Activated CD4-positive, alpha-beta T cell treated with anti-CD3 and anti-CD28 coated beads, Interleukin-10, Interleukin-2, amounts not matched to agents 100 ng/mL and 50 ng/mL, durations not matched to agents 16 hours and 8 hours (primary cell): ENCODE measurements around the gene SMIM28.
A peak's percentile ranks its signal among the peaks of the same experiment; 100 is the strongest.

Experiments used
- DNase-seq: peaks from one replicate; pipeline ENCODE4 v3.0.0-alpha.2; 2020

Gene SMIM28

DNA sequence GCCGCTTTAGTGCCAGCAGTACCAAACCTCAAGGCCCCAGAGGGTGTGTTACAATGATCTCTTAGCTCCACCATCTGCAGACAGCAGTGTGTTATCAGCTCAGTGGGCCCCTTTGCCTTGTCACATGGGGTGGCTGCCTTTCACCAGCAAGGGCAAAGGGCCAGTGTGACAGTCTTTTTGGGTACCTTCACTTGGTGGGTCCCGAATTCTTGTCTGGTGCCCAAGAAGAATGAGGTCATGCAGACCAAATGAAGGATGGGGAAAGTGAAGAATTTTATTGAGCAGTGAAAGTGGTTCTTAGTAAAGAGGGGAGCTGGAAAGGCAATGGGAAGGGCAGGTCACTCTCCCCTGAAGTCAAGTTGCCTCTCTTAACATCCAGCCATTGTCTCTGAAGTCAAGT lies 2.9 kb upstream of the SMIM28 start:
- DNase-seq = no peak

DNA sequence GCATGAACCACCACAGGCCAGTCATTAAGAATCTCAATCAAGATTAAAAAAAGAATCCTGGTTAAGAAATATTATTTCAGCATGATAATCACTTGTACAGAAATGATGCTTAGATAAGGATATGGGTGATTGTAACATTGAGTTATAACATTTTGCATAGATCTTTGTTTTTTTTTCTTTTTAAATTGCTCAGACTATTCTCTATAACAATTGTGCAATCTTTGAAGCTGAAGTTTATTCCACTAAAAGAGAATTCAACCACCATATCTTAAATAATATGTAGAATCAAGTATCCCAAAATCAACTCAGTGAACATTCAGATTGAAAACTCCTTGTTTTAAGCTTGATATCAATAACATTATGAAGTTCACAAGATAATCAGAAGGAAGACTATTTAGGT lies 663 bp upstream of the SMIM28 start:
- DNase-seq = no peak

DNA sequence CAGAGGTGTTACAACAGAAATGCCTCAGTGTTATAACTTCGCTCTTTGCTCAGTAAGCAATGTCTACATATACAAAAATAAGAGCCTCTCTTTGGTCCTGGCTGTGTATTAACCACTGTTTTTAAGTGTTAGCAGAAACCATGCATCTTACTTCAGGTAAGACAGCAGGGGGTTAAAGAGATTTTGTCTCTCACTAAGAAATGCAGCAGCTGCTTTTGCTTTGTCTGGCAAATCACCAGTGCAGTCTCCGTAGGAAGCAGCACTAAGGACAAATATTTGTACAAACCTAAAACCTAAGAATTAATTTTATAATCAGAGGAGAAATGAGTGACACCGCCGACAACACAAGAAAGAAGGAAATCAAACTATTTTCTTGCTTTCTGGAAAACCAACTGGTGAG lies 758 bp downstream of the SMIM28 start:
- DNase-seq = no peak

DNA sequence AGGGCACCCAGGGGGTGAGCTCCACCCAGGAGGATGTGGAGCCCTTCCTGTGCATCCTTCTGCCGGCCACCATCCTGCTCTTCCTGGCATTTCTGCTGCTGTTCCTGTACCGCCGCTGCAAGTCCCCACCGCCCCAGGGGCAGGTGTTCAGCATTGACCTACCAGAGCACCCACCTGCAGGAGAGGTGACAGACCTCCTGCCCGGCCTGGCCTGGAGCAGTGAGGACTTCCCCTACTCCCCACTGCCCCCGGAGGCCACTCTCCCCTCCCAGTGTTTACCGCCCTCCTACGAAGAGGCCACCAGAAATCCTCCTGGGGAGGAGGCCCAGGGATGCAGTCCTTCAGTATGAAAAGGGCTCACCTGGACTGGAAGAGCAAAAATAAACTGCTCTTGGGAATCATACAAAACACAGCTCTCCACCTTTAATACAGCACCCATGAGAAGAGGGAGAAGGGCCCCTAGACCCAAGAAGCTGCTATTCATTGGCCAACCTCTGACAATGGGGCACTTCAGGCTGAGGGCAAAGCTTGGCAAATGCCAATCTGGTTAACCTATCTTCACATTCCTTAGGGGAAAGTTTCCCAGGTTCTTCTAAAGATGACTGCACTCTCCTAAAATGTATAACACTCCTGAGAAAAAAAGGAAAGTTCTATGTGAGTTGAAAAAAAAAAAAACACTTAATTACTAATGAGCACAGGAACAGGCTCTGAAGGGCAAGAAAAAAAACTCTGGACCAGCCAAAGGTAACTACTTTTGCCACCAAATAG lies 5.0 kb downstream of the SMIM28 start:
- DNase-seq = no peak

DNA sequence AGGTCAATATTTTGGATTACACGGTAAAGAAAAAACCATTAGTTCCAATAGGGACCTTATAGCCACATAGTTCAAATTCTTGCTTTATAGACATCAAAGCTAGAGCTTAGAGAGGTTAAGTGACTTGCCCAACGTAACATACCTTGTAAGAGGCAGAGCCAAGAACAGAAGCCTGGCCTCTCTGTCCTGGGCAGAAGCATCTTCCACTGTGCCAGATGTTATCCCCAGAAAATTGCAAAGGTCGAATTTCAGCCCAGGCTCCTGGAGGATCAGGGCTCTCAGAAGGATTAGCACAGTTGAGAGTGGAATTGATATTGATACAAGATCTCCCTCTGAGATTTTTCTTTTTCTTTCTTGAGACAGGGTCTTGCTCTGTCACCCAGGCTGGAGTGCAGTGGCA lies 6.1 kb downstream of the SMIM28 start:
- DNase-seq = no peak

DNA sequence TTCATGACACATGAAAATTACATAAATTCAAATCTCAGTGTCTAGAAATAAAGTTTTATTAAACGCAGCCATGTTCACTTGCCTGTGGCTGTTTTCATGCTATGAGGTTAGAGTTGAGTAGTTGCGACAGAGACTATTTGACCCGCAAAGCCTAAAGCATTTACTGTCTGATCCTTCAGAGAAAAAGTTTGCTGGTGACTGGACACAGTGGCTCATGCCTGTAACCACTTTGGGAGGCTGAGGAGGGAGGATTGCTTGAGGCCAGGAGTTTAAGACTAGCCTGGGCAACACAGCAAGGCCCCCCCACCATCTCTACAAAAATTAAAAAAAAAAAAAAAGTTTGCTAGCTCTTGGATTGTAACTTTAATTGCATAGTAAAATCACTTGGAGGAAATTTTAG lies 9.2 kb downstream of the SMIM28 start:
- no peak for DNase-seq

DNA sequence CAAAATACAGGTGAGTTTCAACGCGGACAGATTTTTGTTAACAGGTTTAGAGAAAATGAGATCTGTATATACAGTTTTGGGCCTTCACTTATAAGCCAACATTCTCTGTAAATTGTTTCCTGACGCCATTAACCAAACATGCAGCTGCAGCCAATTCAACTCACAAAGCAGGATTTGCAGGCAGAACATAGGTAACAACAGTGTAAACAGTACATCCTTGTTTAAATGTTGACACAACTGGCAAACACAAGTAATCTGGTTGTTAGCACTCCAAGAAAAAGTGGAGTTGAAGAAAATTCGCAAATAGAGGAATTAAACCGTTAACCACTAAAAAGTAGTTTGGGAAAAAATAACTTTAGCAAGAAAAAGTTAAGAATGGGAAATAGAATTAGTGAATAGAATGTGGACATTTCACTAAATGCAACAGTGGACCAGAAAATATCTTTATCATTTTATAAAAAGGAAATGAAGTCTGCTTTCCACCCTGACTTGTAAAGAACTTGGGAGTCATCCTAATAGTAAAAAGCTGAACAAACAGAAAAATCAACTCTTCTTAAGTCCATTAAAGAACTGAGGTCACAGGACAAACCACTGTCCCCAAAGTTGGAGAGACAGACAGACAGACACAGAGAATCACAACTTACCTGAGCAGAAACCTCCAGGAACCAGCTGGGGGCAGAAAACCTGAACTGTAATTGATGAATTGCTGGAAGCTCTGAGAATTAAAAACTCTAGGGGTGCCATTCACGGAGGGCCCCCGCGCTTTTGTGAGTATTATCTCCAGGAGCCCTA lies 10.1 kb downstream of the SMIM28 start:
- no peak for DNase-seq

DNA sequence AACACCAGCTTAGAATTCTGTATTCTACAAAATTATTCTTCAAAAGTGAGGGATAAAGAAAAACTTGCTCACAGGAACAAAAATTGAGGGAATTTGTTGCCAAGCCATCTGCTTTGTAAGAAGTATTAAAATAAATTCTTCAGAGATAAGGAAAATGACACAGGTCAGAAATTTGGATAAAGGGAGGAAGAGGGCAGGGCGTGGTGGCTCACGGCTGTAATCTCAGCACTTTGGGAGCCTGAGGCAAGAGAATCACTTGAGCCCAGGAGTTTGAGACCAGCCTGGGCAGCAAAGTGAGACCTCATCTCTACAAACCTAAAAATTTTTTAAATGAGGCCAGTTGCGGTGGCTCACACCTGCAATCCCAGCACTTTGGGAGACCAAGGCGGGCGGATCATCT lies 11.8 kb downstream of the SMIM28 start:
- DNase-seq = no peak

DNA sequence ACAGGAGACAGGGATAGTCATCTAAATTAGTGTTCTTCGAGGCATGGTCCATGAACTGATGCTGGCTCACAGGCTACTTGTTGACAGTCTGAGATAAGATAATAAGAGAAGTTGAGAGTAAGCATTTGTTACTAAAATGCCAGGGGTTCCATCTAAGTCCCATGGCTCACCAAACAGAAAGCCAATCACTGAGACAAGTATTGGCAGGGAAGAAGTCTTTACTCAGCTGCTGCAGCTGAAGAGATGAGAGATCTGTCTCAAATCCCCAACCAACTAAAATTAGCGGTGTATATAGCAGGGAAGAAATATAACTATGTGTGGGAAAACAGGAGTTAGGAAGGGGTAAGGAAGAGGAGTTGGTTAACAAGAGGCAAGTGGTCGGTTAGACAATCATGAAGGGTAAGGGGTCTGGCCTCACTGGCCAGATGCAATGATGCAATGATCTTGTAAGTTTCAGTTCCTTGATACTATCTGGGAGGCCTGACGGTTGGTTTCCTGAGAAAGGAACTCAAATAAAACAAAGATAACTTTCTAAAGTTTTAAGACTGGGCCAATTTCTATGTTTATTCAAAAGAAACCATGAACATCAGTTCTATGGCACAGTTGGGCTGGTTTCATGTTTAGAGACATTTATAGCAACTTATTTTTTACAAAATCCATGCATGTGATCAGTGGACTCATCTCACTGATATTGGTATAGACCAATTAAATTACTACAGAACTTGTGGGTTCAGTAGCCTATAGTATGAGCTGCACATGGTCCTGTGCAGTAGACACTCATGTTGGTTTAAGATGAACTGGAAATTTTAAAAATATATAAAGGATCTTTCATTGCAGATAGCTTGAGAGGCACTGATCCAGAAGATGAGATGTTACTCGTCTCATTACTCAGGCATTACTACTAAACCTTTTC lies 16.4 kb downstream of the SMIM28 start:
- no peak for DNase-seq

DNA sequence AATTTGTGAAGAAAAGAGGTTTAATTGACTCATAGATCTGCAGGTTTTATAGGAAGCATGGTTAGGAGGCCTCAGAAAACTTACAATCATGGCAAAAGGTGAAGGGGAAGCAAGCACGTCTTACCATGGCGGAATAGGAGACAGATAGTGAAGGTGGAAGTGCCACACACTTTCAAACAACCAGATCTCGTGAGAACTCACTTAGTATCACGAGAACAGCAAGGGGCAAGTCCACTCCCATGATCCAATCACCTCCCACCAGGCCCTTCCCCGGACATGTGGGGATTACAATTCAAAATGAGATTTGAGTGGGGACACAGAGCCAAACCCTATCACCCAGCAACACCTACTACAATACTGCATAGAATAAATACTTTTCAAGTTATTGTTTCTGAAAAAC lies 19.0 kb downstream of the SMIM28 start:
- no peak for DNase-seq

DNA sequence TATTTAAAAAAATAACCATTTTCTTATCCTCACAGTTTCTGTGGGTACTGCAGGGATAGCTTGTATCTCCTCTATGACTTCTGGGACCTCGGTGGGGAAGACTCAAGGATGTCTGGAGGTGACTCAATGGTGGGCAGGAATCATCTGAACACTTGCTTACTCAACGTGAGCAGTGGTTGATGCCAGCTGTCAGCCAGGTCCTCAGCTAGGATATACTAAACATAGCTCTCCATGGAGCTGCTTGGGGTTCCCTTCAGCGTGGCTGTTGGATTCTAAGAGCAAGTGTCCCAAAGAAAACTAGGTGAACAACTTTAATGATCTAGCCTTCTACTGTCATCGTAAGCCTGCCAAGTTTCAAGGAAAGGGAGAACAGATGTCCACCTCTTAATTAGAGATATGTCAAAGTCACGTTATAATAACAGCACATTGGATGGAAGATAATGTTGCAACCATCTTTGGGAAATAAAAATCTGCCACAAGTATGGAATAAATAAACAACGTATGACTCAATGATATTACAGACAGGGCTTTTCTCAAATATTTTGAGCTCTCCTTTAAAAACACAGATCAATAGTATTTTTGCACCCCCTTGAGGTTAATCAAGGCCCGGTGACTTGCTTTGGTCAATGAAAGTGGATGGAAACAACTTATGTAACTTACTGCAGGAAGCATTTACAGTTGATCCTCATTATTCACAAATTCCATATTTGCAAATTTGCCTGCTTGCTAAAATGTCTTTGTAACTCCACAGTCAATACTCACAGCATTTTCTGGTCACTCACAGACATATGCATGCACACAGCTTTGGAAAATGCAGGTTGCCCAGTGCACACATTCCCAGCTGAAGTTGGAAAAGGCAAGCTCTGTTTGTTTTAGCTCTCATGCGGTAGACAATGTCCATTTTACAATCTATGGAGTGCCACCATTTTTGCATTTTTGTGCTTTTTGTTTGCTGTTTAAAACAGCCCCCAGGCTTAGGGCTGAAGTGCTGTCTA lies 19.7 kb downstream of the SMIM28 start:
- no peak for DNase-seq

DNA sequence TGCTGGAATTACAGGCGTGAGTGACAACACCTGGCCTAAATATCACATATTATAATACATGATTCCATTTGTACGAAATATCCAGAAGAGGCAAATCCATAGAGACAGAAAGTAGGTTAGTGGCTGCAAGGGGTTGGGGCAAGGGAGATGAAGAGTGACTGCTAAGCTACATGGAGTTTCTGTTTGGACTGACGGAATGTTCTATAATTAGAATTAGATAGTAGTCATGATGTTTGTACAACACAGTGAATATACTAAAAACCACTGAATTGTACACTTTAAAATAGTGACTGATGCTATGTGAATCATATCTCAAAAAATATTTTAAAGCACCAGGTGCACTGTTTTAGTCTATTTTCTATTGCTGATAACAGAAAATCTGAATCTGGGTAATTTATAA lies 22.6 kb downstream of the SMIM28 start:
- DNase-seq = no peak

DNA sequence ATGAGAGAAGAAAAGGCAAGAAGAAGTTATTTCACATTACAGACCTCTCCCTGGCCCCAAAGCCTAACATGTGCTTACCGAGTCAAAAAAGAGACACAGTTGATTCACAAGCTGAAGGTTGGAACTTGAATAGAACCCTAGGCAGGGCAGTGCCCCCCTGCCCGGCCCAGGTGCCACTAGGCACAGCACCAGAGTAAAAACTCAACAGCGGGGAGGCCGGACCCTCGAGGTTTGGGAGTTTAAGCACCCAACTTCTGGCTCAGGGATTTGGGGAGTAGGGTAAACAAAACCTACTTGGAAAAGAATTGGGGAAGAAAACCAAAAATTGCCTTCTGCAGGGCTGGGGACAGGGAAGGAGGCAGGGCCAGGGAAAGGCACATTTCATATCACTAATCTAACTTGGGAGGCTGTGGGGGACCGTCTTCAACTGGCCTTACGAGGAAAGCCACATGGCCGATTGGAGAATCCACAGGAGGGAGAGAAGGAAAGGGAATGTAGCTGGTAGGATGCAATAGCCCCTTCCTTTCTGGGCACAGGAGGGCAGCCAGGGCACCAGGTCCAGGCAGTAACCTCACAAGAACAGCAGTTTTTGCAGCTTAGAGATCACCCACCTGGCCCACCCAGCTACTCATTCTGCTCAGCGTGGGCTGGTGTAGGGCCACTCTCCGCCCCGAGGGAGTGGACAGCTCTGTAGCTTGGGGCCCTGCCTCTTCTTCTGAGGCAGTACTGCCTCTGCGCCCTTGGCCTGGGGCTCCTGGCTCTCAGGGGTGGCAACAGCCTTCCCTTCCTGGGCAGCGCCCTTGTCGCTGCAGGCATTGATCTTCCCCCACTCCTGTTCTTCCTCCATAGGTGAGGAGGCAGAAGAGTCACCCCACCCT lies 24.5 kb downstream of the SMIM28 start:
- no peak for DNase-seq

DNA sequence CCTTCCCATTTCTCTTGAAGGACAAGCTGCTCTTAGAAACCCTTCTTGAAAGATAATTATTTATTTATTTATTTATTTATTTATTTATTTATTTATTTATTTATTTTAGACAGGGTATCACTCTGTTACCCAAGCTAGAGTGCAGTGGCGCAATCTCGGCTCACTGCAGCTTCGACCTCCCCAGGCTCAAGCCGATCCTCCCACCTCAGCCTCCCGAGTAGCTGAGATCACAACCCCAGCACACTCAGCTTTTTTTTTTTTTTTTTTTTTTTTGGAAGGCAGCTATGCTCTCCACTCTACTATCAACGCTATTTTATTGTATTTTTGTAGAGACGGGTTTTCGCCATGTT lies 25.1 kb downstream of the SMIM28 start:
- no peak for DNase-seq

DNA sequence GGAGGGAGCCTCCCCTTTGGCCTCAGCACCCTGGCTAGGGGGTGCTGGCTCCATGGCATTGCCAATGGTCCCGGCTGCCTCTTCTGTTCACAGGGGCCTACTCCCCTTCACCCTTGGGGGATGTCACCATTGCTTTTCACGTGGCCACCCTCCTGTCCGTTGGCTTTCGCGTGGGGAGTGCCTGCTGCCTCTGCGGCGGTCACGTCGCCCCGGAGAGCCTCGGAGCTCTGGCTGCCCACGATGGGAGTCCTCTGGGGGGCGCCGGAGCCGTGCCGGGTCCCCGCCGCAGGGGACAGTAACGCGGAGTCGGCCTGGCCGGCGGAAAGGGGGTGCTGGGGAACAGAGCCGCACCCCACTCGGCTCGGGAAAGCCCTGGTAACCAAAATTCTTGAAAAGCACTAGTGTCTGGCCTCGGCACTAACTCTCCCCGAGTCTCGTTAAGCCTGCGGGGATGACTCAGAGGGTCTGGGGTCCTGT lies 25.7 kb downstream of the SMIM28 start:
- DNase-seq = peak; percentile 36

DNA sequence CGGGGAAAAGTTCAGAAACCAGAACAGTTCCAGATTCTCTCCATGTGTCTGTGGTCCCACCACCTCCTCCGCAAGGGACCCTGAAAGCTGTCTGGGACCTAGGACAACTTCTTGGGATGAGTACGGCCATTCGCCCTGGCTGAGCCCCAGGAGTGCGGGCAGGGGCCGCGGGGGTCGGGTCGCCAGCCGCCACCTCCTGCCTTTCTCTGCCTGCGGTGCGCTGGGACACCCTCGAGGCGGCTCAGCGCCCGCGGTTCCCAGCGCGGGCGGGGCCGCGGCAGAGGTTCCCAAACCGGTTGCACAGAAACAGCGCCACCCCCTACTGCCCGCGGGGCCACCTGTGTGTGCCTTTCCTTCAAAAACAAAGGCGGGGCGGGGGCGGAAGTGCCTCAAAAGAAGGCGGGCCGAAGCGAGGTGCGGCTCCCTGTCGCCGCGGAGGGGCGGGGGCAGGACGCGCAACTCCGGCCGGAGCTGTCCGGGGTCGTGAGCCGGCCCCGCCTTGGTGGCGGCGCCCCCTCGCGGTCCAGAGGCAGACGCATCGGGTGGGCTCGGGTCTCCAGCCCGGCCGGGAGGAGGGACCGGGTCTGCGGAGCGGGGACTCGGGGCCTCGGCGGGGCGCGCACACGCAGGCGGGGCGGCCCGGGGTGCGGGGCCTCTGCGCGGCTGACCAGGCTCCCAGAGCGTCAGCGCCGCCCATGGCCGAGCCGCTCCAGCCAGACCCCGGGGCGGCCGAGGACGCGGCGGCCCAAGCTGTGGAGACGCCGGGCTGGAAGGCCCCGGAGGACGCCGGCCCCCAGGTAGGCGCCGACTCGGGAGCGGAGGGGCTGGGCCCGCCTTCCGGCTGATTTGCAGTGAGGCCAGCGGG lies 26.3 kb downstream of the SMIM28 start, which contains the start of gene HEBP2:
Gene HEBP2, plus strand, starts transcription at position 423 of the 865 bp plus-strand sequence. Its CDS starts 273 bp downstream, at position 696.
- DNase-seq = peak; percentile 96

DNA sequence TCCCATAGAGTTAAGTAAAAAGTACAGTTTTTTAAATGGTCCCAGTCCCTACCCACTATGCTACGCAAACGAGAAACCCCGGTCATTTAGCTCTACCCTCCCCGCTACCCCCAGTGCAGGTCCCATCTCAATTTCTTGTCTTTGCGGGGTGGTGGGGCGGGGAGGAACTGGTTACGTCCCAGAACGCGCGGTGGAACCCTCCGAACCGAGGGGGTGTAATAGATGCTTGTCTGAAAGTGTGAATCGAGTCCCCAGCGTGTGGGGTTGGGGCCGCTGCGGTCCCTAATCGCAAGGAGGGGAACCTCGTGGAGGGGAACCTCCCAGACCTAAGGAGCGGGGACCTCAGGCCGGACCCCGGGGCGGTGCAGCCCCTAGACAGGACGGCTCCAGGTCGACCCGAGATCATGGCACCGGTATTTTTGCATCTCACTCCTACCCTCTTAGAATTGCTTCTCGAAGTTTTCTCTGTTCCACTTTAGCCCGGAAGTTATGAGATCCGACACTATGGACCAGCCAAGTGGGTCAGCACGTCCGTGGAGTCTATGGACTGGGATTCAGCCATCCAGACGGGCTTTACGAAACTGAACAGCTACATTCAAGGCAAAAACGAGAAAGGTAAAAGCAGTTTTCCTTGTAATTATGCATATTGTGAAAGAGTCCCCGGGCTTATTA lies 27.1 kb downstream of the SMIM28 start:
- no peak for DNase-seq

DNA sequence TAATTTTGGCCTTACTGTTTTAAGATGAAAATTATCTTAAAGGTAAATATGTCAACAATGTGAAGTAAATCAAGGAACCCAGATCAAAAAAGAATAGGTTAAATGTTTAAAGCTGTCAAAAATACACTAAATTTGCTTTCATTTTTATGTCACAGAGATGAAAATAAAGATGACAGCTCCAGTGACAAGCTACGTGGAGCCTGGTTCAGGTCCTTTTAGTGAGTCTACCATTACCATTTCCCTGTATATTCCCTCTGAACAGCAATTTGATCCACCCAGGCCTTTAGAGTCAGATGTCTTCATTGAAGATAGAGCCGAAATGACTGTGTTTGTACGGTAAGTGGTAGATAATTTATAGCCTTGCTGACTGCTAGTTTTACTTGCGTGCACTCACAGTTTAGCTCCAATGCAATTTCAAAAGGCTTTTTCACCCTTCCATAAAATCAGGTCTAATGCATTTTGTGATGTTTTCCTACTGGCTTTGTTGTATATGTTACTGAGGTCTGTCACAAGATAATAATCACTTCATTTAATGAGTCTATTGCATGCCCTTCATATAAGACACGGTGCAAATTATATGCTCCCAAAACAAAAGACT lies 28.2 kb downstream of the SMIM28 start:
- DNase-seq = no peak

DNA sequence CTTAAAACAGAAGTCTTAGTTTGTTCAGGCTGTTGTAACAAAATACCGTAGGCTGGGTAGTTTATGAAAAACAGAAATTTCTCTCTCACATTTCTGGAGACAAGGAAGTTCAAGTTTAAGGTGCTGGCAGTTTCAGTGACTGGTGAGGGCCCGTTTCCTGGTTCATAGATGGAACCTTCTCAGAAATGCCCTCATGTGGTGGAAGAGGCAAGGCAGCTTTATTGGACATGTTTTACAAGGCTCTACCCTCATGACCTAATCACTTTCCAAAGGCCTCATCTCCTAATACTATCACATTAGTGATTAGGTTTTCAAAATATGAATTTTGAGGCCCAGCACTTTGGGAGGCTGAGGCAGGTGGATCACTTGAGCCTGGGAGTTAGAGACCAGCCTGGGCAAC lies 28.7 kb downstream of the SMIM28 start:
- DNase-seq = peak; percentile 40
